Stimulated activated CD8-positive, alpha-beta memory T cell treated with anti-CD3 and anti-CD28 coated beads, Interleukin-12 subunit alpha, Interleukin-12 subunit beta, amount 100 ng/mL, for 24 hours (primary cell): Measurements from ENCODE around the gene LRRC10B.

Experiments used
- DNase-seq: peaks from one replicate; pipeline ENCODE4 v3.0.0-alpha.2; 2020; ENCODE audit errors: extremely low read depth

Gene LRRC10B

GRCh38 chr11:61546663-61547062, 38.1 kb downstream of the LRRC10B start:
- no peak for DNase-seq

DNA sequence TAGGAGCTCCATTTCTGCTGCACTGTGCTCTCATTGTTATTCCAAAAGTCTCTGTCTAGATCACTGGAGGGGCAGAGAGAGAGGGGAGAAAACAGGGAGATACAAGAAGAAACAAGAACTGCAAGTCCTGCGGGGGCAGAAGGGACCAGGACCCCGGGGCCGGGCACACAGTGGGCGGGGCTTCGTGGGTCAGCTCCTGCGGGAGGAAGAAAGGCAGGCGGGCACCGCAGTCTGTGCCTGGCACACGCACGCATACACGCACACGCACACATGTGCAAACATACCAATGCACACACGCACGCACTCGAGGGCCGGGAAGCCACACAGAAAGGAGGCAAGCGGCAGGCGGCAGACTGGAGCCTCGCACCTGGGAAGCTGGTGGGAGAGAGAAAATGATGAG, 38.7 kb downstream of the LRRC10B start:
- DNase-seq: no peak

DNA sequence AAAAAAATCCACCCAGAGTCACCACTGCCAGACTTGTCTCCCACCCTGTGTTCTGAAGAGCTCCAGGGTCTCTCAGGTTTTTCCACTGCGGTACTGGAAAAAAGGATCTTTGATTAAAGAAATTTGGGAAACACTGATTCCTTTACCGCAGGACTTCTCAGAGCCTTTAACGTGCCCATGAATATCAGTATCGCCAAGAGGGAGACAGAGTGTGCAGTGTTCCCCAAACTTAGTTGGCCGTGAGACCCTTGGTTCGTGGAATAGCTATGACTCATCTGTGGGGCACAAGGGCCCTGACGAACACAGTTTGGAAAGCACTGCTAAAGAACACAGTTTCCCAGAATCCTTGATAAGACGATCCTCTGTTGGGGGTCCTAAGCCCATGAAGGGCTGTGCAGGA, 40.6 kb downstream of the LRRC10B start:
- no peak for DNase-seq

DNA sequence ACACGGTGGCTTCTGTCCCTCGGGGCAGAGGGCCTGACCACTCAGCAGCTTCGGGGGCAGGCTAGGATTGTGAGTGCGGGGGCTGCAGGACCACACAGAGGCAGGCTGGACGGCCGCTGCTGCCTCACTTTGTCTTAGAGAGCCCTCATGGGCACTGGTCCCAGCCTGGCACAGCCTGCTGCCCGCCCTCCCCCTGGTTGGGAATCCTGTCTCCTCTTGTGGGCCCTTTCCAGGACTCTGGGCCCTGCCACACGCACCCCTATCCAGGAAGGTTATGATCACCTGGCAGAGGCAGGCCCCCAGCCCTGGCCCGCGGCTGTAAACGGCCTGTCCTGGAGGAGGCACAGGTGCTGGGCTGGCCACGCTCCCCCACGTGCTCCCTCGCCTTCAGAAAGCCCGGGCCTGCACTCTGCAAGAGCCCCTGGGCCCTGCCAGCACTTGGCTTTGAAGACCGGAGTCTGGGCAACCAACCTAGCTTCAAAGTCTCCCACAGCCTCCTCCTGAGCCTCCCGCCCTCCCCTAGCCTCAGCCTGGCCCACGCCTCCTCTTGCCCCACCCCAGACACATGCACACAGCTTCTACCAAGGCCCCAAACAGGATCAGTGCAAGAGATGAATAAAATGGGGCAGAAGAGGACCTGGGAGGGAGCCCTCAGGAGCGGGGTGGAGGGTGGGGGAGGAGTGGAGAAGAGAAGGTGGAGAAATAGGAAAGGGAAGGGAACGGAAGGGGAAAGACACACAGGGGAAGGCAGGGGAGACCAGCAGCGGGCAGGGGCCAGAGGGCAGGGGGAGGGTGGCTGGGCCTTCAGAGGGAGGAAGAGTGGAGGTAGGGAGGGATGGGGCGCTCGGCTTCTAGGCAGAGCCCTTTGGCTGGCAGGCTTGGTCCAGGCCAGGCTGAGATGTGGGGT, 41.4 kb downstream of the LRRC10B start:
- DNase-seq: no peak

DNA sequence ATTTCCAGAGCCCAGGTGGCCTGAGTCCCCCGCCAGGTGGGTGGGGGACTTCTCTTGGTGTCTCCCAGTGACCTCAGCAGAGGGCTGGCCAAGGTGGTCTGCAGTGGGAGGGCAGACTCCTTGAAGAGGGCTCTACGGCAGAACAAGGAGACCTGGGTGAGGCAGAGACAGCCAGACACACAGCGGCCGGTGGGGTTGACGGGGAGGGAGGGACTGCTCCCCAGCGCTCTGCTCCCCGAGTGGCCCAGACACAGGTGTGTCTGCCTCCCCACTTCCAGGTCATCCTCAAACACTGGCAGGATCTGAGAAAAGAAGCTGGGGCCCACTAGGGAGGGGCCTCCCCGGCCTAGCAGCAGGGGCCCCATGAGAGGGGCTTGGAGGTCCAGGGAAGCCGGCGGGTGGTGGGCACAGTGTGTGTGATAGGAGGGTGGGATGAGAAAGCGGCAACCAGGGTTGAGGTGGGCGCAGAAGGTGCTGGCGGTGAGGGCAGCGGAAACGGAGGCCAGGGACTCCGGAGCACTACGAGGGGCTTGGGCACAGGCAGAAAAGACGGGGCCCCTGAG, 42.2 kb downstream of the LRRC10B start:
- no peak for DNase-seq

DNA sequence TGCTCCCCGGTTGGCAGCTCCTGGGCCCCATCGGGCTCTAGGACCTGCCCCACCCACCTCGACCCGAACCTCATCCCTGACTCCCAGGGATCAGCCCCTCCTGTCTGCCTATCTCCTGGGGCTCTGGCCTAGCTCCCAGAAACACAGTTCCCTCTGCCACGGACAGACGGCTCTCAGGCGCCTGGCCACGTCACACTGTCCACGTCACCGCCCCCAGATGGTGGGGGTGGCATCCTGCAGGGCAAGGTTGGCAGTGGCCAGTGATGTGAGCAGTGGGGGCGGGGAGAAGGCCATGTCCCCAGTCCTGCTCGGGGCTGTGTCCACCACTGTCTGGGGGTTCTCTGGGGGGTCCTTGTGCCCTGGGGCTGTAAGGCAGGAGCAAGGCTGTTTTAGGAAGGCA, 43.1 kb downstream of the LRRC10B start:
- DNase-seq: no peak

- no peak for DNase-seq
Observed at GRCh38 chr11:61552108-61552635, 43.6 kb downstream of the LRRC10B start.

DNA sequence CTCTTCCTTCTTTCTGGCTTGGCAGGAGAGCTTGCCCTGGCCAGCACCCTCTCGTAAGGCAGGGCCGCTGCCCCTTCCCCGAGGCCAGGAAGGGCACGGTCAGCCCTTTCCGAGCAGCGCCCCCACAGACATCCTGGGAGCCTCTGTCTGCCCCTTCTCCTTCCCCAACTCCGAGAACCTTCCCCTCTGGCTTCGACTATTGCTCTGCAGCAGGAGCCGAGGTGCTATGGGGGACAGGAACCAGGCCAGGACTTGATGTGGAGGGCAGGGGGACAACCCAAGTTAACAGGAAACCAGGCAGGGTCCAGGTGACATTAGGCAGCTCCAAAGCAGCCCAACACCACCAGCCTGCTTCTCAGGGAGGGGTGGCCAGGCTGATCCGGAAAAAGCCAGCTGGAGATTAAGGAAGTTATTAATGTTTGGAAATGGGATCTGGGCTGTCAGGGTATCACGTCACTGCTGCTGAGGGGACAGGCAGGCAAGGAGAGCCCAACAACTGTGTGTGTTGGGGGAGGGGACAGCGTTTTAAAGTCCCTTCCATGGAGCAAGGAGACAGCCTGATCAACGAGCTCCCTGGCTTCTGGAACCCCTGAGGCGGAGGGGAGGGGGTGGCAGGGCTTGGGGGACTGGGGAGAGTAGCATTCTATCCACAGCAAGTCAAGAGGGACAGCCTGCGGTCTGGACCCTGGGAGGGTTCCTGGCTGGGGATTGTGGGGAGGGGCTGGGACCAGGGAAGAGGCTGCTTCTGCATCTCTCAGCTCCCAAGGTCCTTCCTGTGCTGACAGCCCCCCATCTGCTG, 45.0 kb downstream of the LRRC10B start:
- no peak for DNase-seq

DNA sequence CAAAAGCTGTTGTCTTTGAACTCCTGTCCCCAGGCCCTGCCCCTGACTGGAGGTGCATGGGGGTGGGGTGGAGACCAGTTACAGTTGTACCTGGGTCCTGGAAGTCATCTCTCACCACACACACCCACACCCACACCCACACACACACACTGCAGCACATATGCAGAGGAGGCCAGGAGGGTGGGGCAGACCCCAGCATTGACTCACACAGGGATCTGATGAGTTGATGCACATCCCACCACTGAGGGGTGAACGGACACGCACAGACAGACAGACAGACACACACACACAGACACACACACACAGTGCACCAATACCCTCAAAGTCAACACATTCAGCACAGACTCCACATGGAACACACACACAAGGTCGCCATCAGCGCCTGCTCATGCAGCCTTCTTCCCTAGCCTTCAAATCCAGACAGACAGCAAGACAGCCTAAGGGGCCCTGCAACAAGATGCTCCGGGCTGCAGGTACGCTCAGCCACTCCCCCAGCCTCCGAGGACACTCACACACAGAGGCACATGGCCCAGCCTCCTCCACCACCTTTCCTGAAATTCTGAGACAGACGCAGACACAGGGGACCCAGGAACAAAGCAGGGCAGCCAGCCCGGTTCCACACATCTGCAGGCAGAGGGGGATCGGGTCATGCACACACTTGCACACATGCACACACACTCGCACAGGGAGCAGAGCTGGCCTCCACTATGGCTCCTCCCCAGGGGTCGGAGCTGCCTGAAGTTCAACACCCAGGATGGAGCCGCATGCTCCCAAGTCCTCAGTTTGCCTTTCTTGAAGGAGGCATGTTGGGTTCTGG, 45.8 kb downstream of the LRRC10B start:
- no peak for DNase-seq

DNA sequence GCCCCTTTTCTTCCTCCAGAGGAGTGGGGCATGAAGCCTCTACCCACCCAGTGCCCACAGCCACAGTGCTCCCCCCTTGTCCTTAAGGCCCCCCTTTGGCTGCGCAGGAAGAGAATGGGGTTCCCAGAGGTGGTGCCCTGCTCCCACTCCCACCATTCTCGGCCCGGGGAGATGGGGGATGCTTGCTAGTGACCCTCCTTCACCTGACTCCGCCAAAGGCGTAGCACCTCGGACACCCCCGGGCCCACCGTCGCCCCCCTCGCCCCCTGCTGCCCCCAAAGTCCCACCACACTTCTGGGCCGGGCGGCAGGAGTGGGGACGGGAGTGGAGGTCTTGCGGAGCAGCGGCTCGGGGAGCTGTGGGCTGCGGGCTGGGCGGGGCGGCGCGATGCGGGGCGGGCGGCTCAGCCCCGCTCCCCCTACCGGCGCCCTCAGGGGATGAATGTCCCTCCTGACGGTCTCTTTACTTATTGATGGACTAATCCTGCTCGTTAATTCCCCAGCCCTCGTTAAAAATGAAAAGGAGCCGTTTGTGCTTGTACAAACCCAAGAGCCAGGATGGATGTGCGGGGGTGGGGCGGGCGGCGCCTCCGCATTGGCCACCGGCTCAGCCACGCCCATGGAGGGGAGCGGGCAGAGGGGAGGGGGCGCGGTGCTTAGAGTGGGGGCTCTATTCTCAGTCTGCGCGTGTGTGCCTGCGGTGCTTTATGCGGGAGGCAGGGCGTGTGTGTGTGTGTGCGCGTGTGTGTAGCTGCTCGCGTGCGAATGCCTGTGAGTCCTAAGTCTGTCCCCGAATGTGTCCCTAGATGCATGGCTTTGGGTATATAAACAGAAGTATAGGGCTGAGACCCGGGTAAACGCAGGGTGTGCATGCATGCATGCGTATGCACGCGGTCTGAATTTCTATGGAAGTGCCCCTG, 46.8 kb downstream of the LRRC10B start:
- no peak for DNase-seq

- no peak for DNase-seq
Observed at GRCh38 chr11:61555978-61556377, 47.4 kb downstream of the LRRC10B start.

DNA sequence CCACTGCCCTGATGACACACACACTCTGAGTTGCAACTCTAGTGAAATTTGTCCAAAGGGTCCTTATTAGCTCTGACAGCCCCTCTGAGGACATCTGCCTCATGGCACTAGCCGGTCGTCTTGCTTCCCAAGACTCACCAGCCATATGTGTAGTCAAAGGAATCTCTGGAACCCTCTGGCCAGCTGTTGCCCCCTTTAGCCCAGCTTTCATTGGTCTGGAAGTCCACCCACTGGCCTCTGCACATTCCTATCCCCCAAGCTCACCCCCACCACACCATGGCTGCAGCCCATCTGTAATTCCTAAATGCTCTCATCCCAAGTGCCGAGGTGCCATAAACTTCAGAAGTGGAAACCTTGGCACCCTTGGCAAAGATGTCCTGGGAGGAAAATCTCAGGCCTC, 48.1 kb downstream of the LRRC10B start:
- DNase-seq: no peak
